Stimulated activated CD8-positive, alpha-beta memory T cell treated with anti-CD3 and anti-CD28 coated beads, Interleukin-4, amount 100 ng/mL, for 24 hours (primary cell): ENCODE data around the gene SLC25A1.
"Not testable (repeated sequence)": the region's sequence is repeated elsewhere in the genome, so short reads cannot be mapped to it uniquely, and the experiment has no call there.

Experiments
- DNase-seq: peaks from one replicate; pipeline ENCODE4 v3.0.0-alpha.2; 2020; ENCODE audit warnings: low read depth

Gene SLC25A1

DNA sequence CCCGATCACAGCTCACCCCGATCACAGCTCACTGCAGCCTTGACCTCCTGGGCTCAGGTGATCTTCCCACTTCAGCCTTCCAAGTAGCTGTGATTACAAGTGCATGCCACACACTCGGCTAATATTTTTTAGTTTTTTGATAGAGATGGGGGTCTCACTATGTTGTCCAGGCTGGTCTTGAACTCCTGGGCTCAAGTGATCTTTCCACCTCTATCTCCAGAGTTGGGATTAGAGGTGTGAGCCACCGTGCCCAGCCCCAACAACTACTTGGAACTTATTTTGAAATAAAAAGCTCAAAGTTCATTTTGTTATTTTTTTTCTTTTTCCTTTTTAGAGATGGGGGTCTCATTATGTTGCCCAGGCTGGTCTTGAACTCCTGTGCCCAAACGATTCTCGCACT lies 27.8 kb upstream of the SLC25A1 start:
- DNase-seq: no peak

DNA sequence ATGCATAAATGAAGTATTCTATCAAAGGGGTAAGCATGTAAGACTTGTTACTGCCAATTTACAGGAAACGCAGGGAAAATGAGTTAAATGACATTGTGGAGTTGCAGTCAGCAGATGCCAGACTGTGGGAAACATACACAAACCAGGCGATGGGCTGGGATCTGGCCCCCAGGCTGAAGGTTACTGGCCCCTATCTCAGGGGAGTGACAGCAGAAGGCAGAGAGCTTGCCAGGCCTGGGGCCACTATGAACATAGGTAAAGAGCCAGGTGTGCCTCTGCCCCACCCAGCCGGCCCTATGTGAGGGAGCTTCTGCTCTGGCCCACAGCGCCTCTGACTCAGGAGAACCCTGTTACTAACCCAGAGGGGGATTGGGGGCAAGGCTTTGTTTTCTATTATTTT lies 26.1 kb upstream of the SLC25A1 start:
- no peak for DNase-seq

DNA sequence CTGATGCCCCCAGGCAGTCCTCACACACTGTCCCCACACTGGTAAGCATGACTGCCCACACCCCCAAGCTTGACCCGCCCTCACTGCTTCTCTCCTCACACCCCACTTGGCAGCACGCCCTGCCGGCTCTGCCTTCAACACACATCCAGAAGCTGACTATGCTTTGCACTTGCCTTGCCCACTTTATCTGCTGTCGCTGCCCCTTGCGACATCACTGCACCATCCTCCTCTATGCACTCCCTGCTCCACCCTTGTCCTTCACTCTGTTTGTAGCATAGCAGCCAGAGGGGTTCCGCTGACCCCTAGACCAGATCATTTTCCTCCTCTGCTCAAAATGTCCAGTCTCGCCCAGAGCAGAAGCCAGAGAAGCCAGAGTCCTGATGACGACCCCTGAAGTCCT lies 25.3 kb upstream of the SLC25A1 start:
- DNase-seq: no peak

DNA sequence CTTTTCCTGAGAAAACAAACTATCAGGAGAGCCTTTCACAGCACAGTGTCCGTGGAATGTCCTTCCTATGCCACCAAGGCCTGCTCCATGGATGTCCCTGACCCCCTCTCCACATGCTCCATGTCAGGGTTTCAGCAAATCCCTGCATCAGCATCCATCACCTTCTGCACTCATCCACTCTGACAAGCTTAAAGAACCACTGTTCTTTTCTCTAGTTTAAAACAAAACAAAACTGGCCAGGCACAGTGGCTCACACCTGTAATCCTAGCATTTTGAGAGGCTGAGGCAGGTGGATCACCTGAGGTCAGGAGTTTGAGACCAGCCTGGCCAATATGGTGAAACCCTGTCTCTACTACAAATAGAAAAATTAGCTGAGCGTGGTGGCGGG lies 24.3 kb upstream of the SLC25A1 start:
- not testable (repeated sequence) for DNase-seq

GRCh38 chr22:19201869-19202798 lies 23.6 kb upstream of the SLC25A1 start:
- no peak for DNase-seq

DNA sequence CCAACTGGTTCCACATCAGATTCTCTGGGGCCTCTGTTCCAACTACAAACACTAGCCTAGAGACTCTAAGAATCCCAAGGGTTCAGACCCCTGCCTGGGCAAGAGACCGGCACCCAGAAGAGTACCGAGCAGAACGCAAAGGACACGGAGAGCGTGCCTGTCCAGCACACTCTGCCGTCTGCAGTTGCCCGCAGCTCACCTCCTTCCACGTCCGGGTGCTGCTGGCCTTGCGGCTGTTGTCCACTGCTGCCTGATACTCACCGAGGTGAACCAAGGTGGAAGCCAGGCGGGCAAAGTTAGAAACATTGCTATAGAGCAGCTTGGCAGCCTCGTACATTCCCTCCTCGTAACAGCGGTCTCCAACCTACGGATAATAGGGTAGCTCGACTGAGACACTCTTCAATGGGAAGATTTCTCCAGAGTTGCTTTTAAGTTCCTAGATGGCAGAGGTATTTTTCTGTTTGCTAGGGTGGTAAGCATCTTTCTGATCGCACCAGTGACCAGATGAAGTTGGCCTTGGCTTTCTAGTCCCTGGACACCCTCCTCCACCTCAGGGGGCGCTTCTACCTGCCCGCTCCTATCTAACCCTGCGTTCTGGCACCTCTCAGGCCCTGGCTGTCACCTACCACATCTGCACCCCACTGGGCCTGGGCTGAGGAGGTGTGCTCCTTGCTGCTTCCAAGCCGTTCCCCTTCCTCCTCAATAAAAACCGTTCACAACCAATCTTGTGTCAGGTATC lies 22.8 kb upstream of the SLC25A1 start:
- no peak for DNase-seq

GRCh38 chr22:19199479-19199878 lies 20.9 kb upstream of the SLC25A1 start:
- DNase-seq: no peak

GRCh38 chr22:19197997-19198865 lies 19.7 kb upstream of the SLC25A1 start:
- DNase-seq: no peak

GRCh38 chr22:19196841-19197612 lies 18.5 kb upstream of the SLC25A1 start:
- DNase-seq: no peak

GRCh38 chr22:19195796-19196731 lies 17.5 kb upstream of the SLC25A1 start:
- no peak for DNase-seq

DNA sequence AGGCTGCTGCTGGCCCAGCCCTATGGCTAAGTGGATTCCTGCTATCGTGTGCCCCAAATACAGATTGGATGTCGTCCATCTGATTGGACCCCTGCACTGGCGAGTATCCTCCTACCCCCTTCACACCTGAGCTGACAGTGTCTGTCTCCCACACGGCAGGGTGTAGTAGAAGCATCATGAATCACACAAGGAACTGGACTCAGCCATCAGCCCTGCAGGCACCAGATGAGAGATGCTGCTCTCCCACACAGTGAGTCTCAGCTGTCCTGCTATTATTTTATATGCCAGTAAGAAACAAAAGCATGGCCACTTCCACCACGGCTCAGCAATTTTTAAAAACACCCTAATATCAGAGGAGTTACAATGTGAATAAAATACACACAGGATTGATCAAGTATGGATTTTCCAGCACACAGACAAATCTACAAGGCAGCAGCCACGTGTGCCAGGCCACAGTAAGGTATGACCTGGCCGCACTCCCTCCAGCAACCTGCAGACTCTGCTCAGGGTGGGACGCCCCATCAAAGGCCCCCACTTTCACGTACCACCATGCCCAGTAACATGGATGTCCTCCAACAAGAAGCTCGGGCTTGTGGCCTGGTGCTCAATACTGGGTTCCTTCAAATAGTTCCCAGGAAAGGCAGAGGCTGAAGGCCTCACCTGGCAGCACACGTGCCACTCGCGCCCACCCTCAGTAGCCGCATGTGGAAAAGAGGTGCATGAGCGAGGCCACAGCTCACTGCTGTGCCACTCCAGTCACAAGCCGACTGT lies 16.4 kb upstream of the SLC25A1 start:
- DNase-seq: no peak

GRCh38 chr22:19193879-19194278 lies 15.3 kb upstream of the SLC25A1 start:
- no peak for DNase-seq

- DNase-seq: no peak
Measured at GRCh38 chr22:19187716-19188563, 9.4 kb upstream of the SLC25A1 start.

DNA sequence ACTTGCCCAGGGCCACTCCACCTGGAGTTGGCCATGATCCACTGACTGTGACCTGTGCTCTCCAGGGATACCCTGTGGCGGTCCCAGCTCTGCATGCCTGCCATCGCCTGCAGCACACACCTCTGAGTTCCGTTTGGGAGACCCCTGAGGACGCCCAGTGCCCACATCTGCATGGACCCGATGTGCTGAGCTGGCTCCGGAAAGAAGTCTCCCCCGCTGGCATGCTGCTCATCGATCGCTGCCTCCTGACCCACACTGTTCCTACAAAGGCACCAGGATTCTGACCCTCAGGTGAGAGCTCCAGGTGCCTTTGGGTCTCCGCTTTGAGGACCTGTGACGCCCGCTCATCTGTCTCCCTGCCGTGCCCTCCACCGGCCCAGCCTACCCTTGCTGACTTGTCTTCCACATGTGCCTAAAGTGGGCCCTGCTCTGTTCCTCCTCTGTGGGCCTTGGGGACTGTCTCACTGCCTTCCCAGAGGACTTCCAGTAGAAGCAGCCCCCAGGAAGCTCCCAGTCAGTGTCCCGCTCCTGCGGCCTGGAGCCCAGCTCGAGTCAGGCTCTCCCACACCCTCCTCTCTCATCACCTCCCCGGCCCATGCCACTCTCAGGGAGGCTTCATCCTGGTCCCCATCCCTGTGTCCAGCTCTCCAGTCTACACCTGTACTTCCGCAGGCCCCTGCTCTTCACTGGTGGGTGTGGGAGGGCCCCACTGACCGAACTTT lies 5.9 kb upstream of the SLC25A1 start:
- DNase-seq: no peak

DNA sequence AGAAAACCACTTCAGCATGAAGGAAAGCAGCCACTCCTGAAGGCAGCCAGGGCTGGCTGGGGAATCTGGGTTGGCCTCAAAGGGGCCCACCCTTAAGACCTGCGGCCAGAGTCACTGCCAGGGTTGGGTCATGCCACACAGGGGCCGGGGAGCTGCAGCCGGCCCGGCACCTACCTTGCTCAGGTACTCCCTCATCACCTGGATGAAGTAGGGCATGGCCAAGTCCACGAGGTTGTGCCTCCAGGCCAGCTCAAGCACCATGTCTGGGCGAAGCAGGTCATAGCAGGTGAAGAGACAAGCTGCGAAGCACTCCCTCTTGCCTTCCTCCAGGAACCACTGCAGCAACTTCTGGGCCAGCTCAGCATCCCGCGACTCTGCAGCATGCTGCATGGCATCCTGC lies 4.7 kb upstream of the SLC25A1 start:
- DNase-seq: no peak

DNA sequence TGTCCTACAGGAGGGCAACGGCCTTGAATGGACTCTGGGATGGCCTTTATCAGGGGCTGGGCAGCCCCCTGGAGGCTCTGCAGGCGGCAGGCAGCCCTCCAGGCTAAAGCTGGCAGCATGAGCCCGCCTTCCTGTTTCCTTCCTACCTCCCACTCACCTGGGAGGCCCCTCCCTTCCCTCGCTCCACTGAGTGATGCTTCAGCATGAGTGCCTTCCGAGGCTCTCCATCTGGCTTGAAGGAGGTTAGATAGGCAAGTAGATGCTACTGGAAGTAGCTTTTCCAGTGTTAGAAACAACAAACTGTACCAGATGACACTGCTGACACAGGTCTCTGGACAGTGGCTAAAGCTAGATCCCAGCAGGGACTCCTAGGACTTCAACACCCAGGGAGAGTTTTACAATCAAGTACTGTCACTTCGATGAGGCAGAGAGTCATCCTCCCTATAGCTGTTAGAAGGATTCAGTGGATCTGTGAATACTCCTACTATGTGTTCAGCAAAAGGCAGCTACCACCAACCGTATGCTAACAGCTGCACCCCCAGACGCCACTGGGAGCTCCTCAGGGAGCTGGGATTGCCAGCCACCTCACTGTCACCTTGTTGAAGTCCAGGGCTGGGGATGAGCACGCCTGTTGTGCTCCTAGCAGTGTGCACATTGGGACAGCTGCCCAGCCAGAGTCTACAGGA lies 4.1 kb upstream of the SLC25A1 start:
- no peak for DNase-seq

DNA sequence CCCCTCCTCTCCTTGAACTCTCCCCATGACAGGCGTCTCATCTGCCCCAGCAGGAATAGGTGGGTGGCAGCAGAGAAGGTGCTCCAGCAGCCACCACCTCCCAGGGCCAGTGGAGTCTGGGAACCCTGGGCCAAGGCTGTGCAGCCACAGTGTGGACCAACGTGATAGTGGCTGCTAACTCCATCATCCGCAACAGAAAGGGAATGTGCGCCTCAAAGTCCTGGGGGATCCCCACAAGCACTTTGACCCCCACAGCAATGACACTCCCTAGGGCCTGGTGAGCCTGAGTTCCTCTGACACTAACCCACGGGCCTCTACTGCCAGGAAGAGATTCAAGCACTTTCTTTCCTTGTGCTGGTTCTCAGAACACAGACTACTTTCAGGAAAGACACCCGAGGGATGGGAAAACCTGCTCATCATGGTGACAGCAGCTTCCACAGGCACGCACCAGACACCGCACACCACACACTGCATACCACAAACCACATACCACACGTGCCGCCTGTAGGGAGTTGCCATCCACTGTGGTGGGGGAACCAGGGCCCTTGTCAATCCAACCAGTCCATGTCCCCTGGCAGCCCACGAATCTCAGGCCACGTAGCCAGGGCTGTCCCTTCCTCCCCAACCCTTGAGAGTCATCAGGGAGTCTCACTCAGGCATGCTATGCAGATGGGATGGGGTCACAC lies 3.4 kb upstream of the SLC25A1 start:
- no peak for DNase-seq
